ENCODE data around the gene IER3.

GRCh38 chr6:30703011-30703410, 41.3 kb downstream of the IER3 start:
- no peak for TF ChIP-seq CTCF (IDR thresholded peaks at IDR 0.05; ENCODE audit: low read length)
- no peak for TF ChIP-seq EZH2phosphoT487 (IDR thresholded peaks at IDR 0.05; ENCODE audit: low read length)
